GM18505 (cell line): ENCODE results near the gene IQCE.
A peak's percentile ranks its signal among the peaks of the same experiment; 100 is the strongest.

ENCODE experiments used
- ATAC-seq: cut with Tn5 transposase; IDR thresholded peaks from one replicate; pipeline ENCODE4 v1.9.1; 2021; ENCODE audit not compliant: unreplicated experiment
- POLR2A ChIP-seq: IDR thresholded peaks from 4 replicates; pipeline ENCODE4 v1.6.1; 2011; ENCODE audit warnings: borderline replicate concordance; ENCODE audit not compliant: insufficient read depth, insufficient read length; ENCODE audit errors: extremely low read depth

Gene IQCE

DNA sequence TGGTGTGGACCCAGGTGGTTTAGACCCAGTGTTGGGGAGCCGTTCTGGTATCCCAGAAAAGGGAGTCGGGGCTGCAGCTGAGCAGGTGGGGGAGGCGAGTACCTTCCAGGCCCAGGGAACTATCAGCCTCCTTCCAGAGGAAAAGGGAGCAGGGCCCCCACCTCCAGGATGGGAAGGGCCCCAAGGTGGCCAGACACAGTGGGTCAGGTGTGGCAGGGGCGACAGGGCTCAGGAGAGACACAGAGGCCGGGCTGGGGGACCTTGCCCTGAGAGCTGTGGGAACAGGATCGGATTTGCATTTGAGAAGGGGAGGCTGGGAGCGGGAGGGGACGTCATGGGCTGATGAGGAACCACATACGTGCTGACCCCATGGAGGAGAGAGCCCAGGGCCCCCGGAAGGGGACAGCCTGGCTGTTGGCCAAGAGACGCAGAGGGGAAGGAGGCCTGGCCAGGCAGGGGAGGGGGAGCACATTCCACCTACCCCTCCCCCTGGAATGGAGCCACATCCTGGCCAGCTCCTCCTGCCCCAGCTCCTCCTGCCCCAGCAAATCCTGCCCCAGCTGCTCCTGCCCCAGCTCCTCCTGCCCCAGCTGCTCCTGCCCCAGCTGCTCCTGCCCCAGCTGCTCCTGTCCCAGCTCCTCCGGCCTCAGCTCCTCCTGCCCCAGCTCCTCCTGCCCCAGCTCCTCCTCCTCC lies 63.3 kb downstream of the IQCE start:
- ATAC-seq = no peak
- no peak for TF ChIP-seq POLR2A

- no peak for ATAC-seq
Observed at GRCh38 chr7:2622869-2623697, 64.3 kb downstream of the IQCE start.

GRCh38 chr7:2623698-2624014 lies 64.9 kb downstream of the IQCE start:
- TF ChIP-seq POLR2A = no peak
- ATAC-seq = no peak

More at GRCh38 chr7:2622869-2623697, 64.3 kb downstream of the IQCE start:
- no peak for TF ChIP-seq POLR2A

GRCh38 chr7:2624293-2624886 lies 65.6 kb downstream of the IQCE start:
- no peak for ATAC-seq
- no peak for TF ChIP-seq POLR2A

DNA sequence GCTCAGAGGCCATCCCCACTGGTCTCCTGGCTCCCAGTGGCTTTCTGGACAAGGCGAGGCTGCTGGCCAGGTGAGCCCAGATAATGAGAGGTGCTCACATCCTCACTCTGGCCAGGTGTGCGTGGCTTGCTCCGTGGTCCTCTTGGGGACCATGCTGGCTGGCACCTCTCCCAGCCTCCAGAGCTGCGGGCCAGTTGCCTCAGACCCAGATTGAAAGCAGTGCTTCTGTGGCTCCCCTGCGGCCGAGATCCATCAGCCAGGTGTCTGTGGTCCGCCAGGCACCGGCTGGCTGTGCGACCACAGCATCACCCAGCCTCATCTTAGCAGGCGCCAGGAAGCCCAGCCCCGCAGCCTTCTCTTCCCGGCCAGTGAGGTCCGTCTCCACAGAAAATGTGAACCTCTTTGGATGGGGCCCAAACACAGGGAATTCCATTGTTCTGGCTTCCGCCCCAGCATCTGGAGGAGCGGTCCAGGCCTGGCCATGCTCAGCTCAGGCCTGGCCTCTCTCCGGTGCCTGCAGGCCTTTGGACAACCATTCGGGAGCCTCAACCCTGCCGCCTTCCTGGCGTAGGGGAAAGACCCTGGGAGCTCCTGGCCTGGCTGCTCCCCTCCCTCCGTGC lies 67.8 kb downstream of the IQCE start:
- TF ChIP-seq POLR2A = no peak
- no peak for ATAC-seq

- no peak for ATAC-seq
- no peak for TF ChIP-seq POLR2A
Observed at GRCh38 chr7:2627258-2628129, 68.7 kb downstream of the IQCE start.

DNA sequence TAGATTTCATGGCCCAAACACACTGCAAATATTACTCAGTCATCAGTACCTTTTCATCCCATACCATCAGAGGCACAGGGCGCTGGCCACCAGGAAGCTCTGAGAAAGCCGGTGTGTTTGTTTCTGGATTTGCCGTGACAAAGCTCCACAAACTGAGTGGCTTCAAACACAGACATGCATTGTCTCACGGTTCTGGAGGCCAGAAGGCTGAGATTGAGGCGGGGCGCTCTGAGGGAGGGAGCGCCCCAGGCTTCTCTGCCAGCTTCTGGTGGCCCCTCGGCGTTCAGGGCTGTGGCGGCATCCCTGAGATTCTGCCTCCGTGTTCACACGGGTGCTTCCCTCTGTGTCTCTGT lies 69.3 kb downstream of the IQCE start:
- no peak for ATAC-seq
- TF ChIP-seq POLR2A = no peak

GRCh38 chr7:2628891-2629290 lies 70.1 kb downstream of the IQCE start:
- no peak for TF ChIP-seq POLR2A

GRCh38 chr7:2629746-2630681 lies 71.2 kb downstream of the IQCE start:
- no peak for ATAC-seq
- no peak for TF ChIP-seq POLR2A

More at GRCh38 chr7:2628891-2629290, 70.1 kb downstream of the IQCE start:
- no peak for ATAC-seq

GRCh38 chr7:2631946-2632732 lies 73.4 kb downstream of the IQCE start, which contains the start of gene TTYH3:
Gene TTYH3 (plus strand): TSS chr7:2631986. CDS start chr7:2632156, 170 bp downstream.
- peak; percentile 20 for TF ChIP-seq POLR2A
- peak; percentile 36 for ATAC-seq
